ENCODE measurements around the gene NPAS3.

The NPAS3 gene

GRCh38 chr14:32938719-32939253 is at the start of gene NPAS3:
NPAS3 (plus strand) TSS chr14:32938879.
- DNase-seq (ENCODE audit: low spot score): no peak

GRCh38 chr14:32896979-32897697 is 41.5 kb upstream of the NPAS3 start:
- no peak for DNase-seq (ENCODE audit: low spot score)

- no peak for DNase-seq (ENCODE audit: low spot score)
Measured at GRCh38 chr14:32897698-32898064, 41.0 kb upstream of the NPAS3 start.

- DNase-seq (ENCODE audit: low spot score): no peak
Measured at GRCh38 chr14:32898876-32899275, 39.8 kb upstream of the NPAS3 start.

- no peak for DNase-seq (ENCODE audit: low spot score)
Measured at GRCh38 chr14:32900547-32900946, 38.1 kb upstream of the NPAS3 start.

- no peak for DNase-seq (ENCODE audit: low spot score)
Measured at GRCh38 chr14:32905013-32905412, 33.7 kb upstream of the NPAS3 start.

- no peak for DNase-seq (ENCODE audit: low spot score)
Measured at GRCh38 chr14:32906672-32907071, 32.0 kb upstream of the NPAS3 start.

- DNase-seq (ENCODE audit: low spot score): no peak
Measured at GRCh38 chr14:32908196-32909084, 30.2 kb upstream of the NPAS3 start.

GRCh38 chr14:32913725-32914124 is 25.0 kb upstream of the NPAS3 start:
- DNase-seq (ENCODE audit: low spot score): no peak

GRCh38 chr14:32914391-32914790 is 24.3 kb upstream of the NPAS3 start:
- DNase-seq (ENCODE audit: low spot score): no peak

GRCh38 chr14:32920696-32921276 is 17.9 kb upstream of the NPAS3 start:
- DNase-seq (ENCODE audit: low spot score): no peak

GRCh38 chr14:32925439-32925838 is 13.2 kb upstream of the NPAS3 start:
- DNase-seq (ENCODE audit: low spot score): no peak

GRCh38 chr14:32932302-32932913 is 6.3 kb upstream of the NPAS3 start:
- no peak for DNase-seq (ENCODE audit: low spot score)

GRCh38 chr14:32932914-32933628 is 5.6 kb upstream of the NPAS3 start:
- DNase-seq (ENCODE audit: low spot score): no peak

- no peak for DNase-seq (ENCODE audit: low spot score)
Measured at GRCh38 chr14:32933629-32934072, 5.0 kb upstream of the NPAS3 start.

- DNase-seq (ENCODE audit: low spot score): no peak
Measured at GRCh38 chr14:32934073-32934880, 4.4 kb upstream of the NPAS3 start.

GRCh38 chr14:32934881-32935633 is 3.6 kb upstream of the NPAS3 start:
- DNase-seq (ENCODE audit: low spot score): no peak

GRCh38 chr14:32939254-32940065 is 781 bp downstream of the NPAS3 start:
- DNase-seq (ENCODE audit: low spot score): no peak

GRCh38 chr14:32940066-32940651 is 1.5 kb downstream of the NPAS3 start:
- no peak for DNase-seq (ENCODE audit: low spot score)

All from NAMALWA (cell line).